Measurements from ENCODE around the gene SNRK.
A peak's percentile ranks its signal among the peaks of the same experiment; 100 is the strongest.

The SNRK gene

DNA sequence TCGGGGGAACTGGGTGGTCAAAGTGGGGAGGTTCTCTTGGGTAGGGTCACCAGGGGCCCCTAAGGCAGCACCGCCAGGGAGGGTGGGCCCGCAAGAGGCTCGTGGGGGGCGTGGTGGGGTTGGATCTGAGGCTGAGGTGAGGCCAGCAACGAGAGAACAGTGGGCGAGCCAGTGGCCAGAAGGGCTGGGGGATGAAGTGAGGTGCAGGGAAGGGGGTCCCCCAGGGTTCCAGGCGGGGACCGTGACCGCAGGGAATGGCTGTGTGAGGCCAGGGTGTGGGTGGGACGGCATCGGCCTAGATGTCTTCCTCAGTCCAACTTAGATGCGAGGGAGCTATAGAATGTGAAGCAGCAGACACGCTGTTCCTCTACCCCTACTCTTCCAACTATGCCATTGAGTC lies 78.2 kb downstream of the SNRK start:
- Histone ChIP-seq H3K9me3 (ENCODE audit: severe bottlenecking) (no peaks in the 10 kb centered on the region), H3K36me3 (no peaks in the 10 kb centered on the region), H3K4me3 (ENCODE audit: low read depth, low read length) (no peak overlapping the region), H3K27ac (no peak overlapping the region), H3K27me3 (ENCODE audit: insufficient read depth, low read depth, severe bottlenecking) (no peaks in the 10 kb centered on the region)
- no peak for DNase-seq
- TF ChIP-seq, protein P1, sequence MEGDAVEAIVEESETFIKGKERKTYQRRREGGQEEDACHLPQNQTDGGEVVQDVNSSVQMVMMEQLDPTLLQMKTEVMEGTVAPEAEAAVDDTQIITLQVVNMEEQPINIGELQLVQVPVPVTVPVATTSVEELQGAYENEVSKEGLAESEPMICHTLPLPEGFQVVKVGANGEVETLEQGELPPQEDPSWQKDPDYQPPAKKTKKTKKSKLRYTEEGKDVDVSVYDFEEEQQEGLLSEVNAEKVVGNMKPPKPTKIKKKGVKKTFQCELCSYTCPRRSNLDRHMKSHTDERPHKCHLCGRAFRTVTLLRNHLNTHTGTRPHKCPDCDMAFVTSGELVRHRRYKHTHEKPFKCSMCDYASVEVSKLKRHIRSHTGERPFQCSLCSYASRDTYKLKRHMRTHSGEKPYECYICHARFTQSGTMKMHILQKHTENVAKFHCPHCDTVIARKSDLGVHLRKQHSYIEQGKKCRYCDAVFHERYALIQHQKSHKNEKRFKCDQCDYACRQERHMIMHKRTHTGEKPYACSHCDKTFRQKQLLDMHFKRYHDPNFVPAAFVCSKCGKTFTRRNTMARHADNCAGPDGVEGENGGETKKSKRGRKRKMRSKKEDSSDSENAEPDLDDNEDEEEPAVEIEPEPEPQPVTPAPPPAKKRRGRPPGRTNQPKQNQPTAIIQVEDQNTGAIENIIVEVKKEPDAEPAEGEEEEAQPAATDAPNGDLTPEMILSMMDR (IDR thresholded peaks at IDR 0.05; ENCODE audit: low read depth, low read length) = no peak

DNA sequence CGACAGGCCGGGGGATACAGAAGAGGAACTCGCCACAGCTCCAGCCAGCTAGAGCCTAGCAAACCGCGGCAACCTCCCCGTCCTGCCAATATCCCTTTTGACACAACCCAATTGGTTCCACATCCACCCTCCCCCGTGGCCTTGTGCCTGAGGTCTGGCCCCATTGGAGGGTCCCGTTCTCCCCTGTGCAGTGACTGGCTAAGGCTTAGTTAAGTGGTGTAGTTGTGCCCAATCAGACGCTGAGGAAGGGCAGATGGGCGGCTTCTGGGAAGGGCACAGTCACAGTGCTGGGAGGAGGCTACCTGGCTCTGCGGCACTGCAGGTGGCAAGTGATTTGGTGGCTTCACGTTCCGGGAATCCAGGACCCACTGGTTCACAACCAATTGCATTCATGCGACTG lies 78.6 kb downstream of the SNRK start:
- Histone ChIP-seq H3K36me3 (no peaks in the 10 kb centered on the region), H3K4me3 (ENCODE audit: low read depth, low read length) (no peak overlapping the region), H3K9me3 (ENCODE audit: severe bottlenecking) (no peaks in the 10 kb centered on the region), H3K27me3 (ENCODE audit: insufficient read depth, low read depth, severe bottlenecking) (no peaks in the 10 kb centered on the region), H3K27ac (no peak overlapping the region)
- TF ChIP-seq, protein P1 (IDR thresholded peaks at IDR 0.05; ENCODE audit: low read depth, low read length) = no peak
- DNase-seq = no peak

DNA sequence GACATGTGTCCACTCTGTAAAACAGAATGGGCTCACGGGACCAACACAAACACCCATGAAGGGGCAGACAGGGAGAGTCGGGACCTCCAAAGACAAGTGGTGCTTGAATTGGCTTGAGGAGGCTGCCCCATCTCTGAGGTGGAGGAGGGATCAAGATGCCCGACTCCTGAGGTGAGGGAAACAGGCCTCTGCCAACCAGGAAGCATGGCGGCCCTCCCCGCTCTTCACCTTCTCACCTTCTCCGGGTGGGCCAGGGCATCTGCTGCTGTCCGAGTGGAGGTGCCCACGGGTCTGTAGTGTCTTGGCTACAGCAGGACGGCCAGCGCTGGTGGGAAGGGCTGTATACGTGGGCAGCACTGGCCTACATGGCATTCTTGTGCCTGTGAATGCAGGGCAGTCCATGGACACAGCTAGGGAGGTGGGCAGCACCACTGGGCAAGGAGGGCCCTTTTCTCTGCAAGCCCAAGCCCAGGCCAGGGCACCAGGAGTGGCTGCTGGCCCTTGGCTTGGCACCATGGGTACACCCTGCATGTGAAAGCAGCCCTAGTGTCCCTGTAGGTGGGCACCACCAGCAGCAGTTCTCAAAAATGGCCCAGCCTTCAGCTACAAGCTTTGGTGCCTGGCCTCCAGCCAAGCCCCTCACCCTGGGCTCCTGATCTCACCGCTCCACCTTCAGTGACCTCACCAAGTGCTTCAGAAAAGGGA lies 79.4 kb downstream of the SNRK start:
- Histone ChIP-seq H3K36me3 (no peaks in the 10 kb centered on the region), H3K9me3 (ENCODE audit: severe bottlenecking) (no peaks in the 10 kb centered on the region), H3K27ac (no peak overlapping the region), H3K4me3 (ENCODE audit: low read depth, low read length) (no peak overlapping the region), H3K27me3 (ENCODE audit: insufficient read depth, low read depth, severe bottlenecking) (no peaks in the 10 kb centered on the region)
- no peak for DNase-seq
- TF ChIP-seq, protein P1 (IDR thresholded peaks at IDR 0.05; ENCODE audit: low read depth, low read length) = no peak

DNA sequence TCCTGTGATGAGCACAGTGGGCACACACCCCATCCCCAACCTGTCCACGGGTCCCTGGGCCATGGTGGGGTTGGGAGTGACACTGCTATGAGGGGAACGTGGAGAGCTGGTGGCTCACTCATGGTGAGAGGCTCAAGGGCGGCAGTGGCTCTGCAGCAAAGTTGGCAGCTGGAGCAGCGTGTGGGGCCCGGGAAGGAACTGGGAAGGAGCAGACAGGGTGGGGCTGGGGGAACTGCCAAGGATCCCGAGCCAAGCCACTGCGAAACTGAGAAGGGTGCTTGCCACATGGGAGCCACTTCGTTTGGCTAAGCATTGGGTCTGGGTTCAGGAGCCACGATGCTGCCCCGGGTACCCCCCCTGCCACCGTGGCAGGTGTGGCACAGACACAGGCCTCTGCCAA lies 80.1 kb downstream of the SNRK start:
- Histone ChIP-seq H3K4me3 (ENCODE audit: low read depth, low read length) (no peak overlapping the region), H3K36me3 (no peaks in the 10 kb centered on the region), H3K27me3 (ENCODE audit: insufficient read depth, low read depth, severe bottlenecking) (no peaks in the 10 kb centered on the region), H3K27ac (no peak overlapping the region), H3K9me3 (ENCODE audit: severe bottlenecking) (no peaks in the 10 kb centered on the region)
- TF ChIP-seq, protein P1 (IDR thresholded peaks at IDR 0.05; ENCODE audit: low read depth, low read length) = no peak
- DNase-seq = no peak

DNA sequence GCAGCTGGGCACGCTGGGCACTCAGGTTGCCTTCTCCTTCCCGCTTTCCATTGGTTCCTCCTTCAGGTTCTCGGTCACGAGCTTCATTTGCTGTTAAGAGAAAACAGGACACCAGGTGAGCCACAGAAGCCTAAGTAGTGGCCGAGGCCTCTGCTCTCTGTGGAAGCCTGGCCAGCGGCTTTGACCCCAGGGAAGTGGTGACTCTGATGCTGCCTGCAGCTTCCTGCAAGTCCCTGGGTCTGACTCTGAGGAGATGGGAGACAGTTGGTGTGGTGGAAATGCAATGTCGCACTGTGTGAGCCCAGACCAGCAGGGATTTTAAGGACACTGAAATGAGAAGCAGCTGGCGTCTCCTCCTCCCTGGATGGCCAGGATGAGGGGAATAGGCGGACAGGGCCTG lies 80.5 kb downstream of the SNRK start:
- Histone ChIP-seq H3K27ac (no peak overlapping the region), H3K4me3 (ENCODE audit: low read depth, low read length) (no peak overlapping the region), H3K9me3 (ENCODE audit: severe bottlenecking) (no peaks in the 10 kb centered on the region), H3K27me3 (ENCODE audit: insufficient read depth, low read depth, severe bottlenecking) (no peaks in the 10 kb centered on the region), H3K36me3 (no peaks in the 10 kb centered on the region)
- peak; percentile 55 for DNase-seq
- TF ChIP-seq, protein P1 (IDR thresholded peaks at IDR 0.05; ENCODE audit: low read depth, low read length) = no peak

Measured in WERI-Rb-1 (cell line).